ENCODE data around the gene NTRK3. TPM values are rescaled to one million over a fixed set of nuclear protein-coding genes. Genes with fewer than 3 reads are reported as not detected.

The NTRK3 gene
- polyA plus RNA-seq, 1 donor from 2014 or later = 42.7 TPM

- H3K4me2 ChIP-seq (ENCODE audit: low read length) = no peak overlapping the region
- no peak overlapping the region for H3K4me3 ChIP-seq (ENCODE audit: low read length)
- H4K20me1 ChIP-seq (ENCODE audit: insufficient read depth) = no peaks in the 10 kb centered on the region
- no peaks in the 10 kb centered on the region for H3K9me3 ChIP-seq (ENCODE audit: low read length)
- peaks cover 4% of the 10 kb centered on the region for H3K36me3 ChIP-seq (ENCODE audit: insufficient read depth, low read length)
- H3K9ac ChIP-seq (ENCODE audit: low read length) = no peak overlapping the region
- H3F3A ChIP-seq (ENCODE audit: insufficient read depth, low read length, poor library complexity, severe bottlenecking) = no peaks in the 10 kb centered on the region
- H2AFZ ChIP-seq (ENCODE audit: low read depth, low read length) = no peak overlapping the region
- H3K9me2 ChIP-seq (ENCODE audit: insufficient read depth, low read length) = no peaks in the 10 kb centered on the region
- H3K27me3 ChIP-seq (ENCODE audit: insufficient read depth, low read depth, low read length) = no peaks in the 10 kb centered on the region
- no peak overlapping the region for H3K27ac ChIP-seq (ENCODE audit: low read length)
- no peak for TF ChIP-seq SMC3 (conservative IDR thresholded peaks at IDR 0.05; ENCODE audit: poor library complexity)
- no peak for TF ChIP-seq CTCF (IDR thresholded peaks at IDR 0.05; ENCODE audit: poor library complexity, severe bottlenecking)
- TF ChIP-seq EP300 (conservative IDR thresholded peaks at IDR 0.05; ENCODE audit: poor library complexity, severe bottlenecking) = no peak
- no peak for TF ChIP-seq POLR2AphosphoS5 (IDR thresholded peaks at IDR 0.05)
- TF ChIP-seq MXI1 (conservative IDR thresholded peaks at IDR 0.05; ENCODE audit: poor library complexity, severe bottlenecking) = no peak
- TF ChIP-seq TAF1 (IDR thresholded peaks at IDR 0.05; ENCODE audit: low read depth) = no peak
- no peak for TF ChIP-seq REST (IDR thresholded peaks at IDR 0.05; ENCODE audit: borderline replicate concordance)
- no peak for TF ChIP-seq EZH2 (IDR thresholded peaks at IDR 0.05; ENCODE audit: borderline replicate concordance, insufficient read depth, low read length, poor library complexity, severe bottlenecking)
- TF ChIP-seq RAD21 (conservative IDR thresholded peaks at IDR 0.05) = no peak
- no peaks in the 10 kb centered on the region for H3K79me2 ChIP-seq (replicated peaks; ENCODE audit: insufficient read depth, low read length)
These were observed 138.5 kb downstream of the NTRK3 start for GRCh38 chr15:88118035-88118434.

- Histone ChIP-seq H3K79me2 (replicated peaks; ENCODE audit: insufficient read depth, low read length) (no peaks in the 10 kb centered on the region), H2AFZ (ENCODE audit: low read depth, low read length) (no peak overlapping the region), H3K9ac (ENCODE audit: low read length) (no peak overlapping the region), H3K9me3 (ENCODE audit: low read length) (no peaks in the 10 kb centered on the region), H4K20me1 (ENCODE audit: insufficient read depth) (no peaks in the 10 kb centered on the region), H3K9me2 (ENCODE audit: insufficient read depth, low read length) (no peaks in the 10 kb centered on the region), H3F3A (ENCODE audit: insufficient read depth, low read length, poor library complexity, severe bottlenecking) (no peaks in the 10 kb centered on the region), H3K4me2 (ENCODE audit: low read length) (no peak overlapping the region), H3K36me3 (ENCODE audit: insufficient read depth, low read length) (no peaks in the 10 kb centered on the region), H3K27me3 (ENCODE audit: insufficient read depth, low read depth, low read length) (no peaks in the 10 kb centered on the region), H3K4me3 (ENCODE audit: low read length) (no peak overlapping the region), H3K27ac (ENCODE audit: low read length) (no peak overlapping the region)
- TF ChIP-seq RAD21 (conservative IDR thresholded peaks at IDR 0.05) = no peak
- no peak for TF ChIP-seq CTCF (IDR thresholded peaks at IDR 0.05; ENCODE audit: poor library complexity, severe bottlenecking)
- TF ChIP-seq REST (IDR thresholded peaks at IDR 0.05; ENCODE audit: borderline replicate concordance) = no peak
- no peak for TF ChIP-seq EP300 (conservative IDR thresholded peaks at IDR 0.05; ENCODE audit: poor library complexity, severe bottlenecking)
- TF ChIP-seq POLR2AphosphoS5 (IDR thresholded peaks at IDR 0.05) = no peak
- TF ChIP-seq MXI1 (conservative IDR thresholded peaks at IDR 0.05; ENCODE audit: poor library complexity, severe bottlenecking) = no peak
- no peak for TF ChIP-seq EZH2 (IDR thresholded peaks at IDR 0.05; ENCODE audit: borderline replicate concordance, insufficient read depth, low read length, poor library complexity, severe bottlenecking)
- TF ChIP-seq TAF1 (IDR thresholded peaks at IDR 0.05; ENCODE audit: low read depth) = no peak
- TF ChIP-seq SMC3 (conservative IDR thresholded peaks at IDR 0.05; ENCODE audit: poor library complexity) = no peak
These were observed 140.9 kb downstream of the NTRK3 start for GRCh38 chr15:88115486-88116152.

Data from neural cell (in vitro differentiated cells).